ENCODE results near the gene SPDYE6. TPM values are rescaled to one million over a fixed set of nuclear protein-coding genes. Genes with fewer than 3 reads are reported as not detected.
A peak's percentile ranks its signal among the peaks of the same experiment; 100 is the strongest.
"Not testable (repeated sequence)": the region's sequence is repeated elsewhere in the genome, so short reads cannot be mapped to it uniquely, and the experiment has no call there.

Gene SPDYE6
- polyA plus RNA-seq, 3 donors = 2.9 TPM; not detected in 2

- DNase-seq (ENCODE audit: extremely low read depth in 1 of 11, low read depth in 9 of 11, low spot score in 4 of 11) = not testable (repeated sequence)
Observed at GRCh38 chr7:102372796-102373195, 16.6 kb upstream of the SPDYE6 start.

DNA sequence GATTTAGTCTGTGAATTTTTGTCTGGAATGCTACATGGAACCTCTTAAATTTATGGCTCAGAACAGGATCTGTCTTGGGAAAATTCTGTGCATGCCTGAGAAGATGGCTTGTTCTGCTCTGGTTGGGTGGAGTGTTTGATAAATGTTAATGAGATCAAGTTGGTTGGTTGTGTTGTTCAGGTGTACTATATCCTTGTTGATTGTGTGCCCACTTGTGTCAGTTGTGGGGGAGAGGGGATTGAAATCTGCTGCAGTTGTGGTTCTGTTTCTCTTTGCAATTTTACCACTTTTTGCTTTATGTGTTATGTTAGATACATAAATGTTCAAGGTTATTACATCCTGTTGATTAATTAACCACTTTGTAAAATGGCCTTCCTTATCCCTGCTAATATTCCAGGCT is 13.8 kb upstream of the SPDYE6 start:
- DNase-seq (ENCODE audit: extremely low read depth in 1 of 11, low read depth in 9 of 11, low spot score in 4 of 11) = not testable (repeated sequence)

DNA sequence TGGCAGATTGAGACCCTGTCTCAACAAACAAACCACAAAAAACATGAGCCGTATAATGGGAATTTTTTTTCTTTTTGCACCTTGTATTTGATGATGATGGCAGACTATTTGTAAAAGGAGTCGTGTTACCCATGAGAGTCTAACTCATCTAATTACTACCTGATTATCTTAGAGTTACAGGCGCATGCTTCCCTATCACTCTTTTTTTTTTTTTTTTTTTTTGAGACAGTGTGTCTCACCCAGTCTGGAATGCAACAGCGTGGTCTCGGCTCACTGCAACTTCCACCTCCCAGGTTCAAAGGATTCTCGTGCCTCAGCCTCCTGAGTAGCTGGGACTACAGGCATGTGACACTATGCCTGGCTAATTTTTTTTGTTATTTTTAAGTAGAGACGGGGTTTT is 9.1 kb upstream of the SPDYE6 start:
- DNase-seq (ENCODE audit: extremely low read depth in 1 of 11, low read depth in 9 of 11, low spot score in 4 of 11) = not testable (repeated sequence)

DNA sequence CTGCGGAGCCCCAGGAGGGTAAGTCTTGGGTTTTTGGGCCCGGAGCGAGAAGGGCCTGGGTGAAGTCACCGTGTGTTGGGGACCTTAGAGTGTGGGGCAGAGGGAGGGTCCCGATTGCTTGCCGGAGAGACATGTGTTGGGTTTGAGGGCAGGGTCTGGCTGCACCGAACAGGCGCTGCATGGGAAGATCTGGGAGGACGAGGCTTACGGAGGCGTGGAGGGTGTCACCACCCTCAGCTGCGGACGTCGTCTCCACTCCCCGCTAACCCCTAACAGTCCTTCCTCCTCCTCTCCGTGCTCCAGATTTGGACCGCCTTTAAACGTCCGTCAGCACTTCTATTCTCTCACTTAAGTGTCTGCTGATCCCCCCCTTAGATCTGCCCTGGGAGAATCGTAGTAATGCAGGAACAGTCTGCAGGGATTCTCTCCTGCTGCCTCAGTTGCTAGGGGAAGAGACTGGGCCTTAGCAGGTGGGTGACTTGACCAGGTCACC is 8.2 kb upstream of the SPDYE6 start:
- DNase-seq (ENCODE audit: extremely low read depth in 1 of 11, low read depth in 9 of 11, low spot score in 4 of 11) = not testable (repeated sequence)

DNA sequence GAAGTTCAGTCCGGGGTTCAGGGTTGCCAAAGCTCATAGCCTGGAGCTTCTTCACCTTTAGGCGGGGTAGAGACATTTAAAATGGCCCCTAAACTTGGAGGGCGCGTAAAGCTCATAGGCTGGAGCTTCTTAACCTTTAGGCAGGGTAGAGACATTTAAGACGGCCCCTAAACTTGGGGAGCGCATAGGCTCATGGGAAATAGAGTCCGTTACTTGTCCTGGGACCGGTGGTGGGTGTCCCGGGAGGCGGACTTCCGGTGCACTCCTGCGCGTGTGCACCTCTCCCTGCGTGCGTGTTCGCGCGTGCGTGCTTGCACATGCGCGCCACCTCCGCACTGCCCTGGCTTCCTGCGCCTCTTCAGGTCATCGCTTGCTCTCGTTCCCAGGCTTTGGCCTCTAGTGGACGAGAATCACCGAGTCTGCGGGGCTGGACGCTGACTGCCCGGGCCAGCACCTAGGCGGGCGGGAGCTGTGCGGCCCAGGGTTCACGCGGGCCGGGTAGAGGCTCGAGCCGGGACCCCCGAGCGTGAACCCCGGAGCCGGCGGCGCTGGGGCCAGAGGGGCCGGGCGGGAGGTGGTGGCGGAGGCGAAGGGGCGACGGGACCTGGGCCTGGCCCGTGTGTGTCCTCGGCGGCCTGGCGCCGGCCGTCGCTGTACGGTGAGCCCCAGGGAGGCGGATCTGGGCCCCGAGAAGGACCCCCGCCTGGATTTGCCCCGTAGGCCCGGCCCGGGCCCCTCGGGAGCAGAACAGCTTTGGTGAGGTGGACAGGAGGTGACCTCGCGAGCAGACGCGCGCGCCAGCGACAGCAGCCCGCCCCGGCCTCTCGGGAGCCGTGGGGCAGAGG is 7.5 kb upstream of the SPDYE6 start:
- DNase-seq (ENCODE audit: extremely low read depth in 1 of 11, low read depth in 9 of 11, low spot score in 4 of 11) = peak; percentile 80 to 97 (median 92)

DNA sequence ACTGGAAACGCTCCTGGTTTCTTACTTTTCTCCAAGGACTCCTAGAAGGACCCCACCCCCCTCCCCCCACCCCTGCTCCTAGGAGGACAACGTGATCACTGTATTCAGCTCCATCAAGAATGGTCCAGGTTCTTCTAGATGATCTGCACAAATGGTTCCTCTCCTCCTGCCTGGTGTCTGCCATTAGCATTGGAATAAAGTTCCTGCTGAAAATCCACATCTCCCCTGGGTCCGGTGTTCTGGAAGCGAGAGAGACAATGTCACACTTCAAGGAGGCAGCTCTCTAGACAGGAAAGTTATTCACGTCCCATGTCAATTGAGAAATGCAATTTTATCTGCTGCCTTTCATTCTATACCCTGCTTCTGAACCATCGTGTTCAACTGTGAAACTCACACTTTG is 9.3 kb downstream of the SPDYE6 start:
- DNase-seq (ENCODE audit: extremely low read depth in 1 of 11, low read depth in 9 of 11, low spot score in 4 of 11) = not testable (repeated sequence)

DNA sequence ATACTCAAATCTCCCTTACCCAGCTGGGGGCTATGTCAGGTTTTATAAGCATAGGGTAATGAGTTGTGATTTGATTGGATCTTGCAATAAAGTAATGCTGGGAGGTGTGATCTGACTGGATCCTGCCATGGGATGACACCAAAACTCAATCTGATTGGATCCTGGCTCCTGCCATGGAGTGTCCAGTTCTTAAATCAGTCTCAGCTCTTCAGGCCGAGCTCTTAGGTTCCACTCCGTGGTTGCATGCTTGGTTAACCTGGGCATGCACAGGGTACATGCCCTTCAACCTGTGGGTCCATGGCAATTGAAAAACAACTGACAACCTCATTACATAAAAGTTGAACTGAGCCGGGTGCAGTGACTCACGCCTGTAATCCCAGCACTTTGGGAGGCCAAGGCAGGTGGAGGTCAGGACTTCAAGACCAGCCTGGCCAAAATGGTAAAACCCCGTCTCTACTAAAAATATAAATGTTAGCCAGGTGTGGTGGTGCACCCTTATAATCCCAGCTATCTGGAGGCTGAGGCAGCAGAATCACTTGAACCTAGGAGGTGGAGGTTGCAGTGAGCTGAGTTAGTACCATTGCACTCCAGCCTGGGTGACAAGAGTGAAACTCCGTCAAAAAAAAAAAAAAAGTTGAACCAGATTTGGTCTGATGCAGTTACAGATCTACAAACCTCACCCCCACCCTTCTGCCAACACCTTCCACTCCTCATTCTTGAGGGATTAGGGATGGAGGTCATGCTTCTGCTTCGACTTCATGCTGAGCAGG is 15.5 kb downstream of the SPDYE6 start:
- DNase-seq (ENCODE audit: extremely low read depth in 1 of 11, low read depth in 9 of 11, low spot score in 4 of 11) = not testable (repeated sequence)

DNA sequence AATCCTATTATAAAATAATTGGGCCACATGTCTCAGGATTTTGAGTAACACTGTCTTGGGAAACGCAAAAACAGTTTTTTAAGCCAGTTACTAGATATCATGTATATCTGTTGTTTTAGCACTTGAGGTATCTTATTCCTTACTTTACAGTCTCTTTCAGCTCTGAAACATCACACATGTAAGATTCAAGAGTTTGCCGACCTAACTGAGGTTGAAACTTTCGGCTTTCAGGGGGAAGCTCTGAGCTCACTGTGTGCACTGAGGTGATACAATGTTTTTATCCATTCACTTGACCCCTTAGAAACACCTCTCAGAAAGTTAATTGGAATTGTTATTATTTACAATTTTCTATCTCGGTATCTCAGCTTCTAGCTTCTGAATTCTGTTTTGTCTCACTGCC is 18.8 kb downstream of the SPDYE6 start:
- not testable (repeated sequence) for DNase-seq (ENCODE audit: extremely low read depth in 1 of 11, low read depth in 9 of 11, low spot score in 4 of 11)

DNA sequence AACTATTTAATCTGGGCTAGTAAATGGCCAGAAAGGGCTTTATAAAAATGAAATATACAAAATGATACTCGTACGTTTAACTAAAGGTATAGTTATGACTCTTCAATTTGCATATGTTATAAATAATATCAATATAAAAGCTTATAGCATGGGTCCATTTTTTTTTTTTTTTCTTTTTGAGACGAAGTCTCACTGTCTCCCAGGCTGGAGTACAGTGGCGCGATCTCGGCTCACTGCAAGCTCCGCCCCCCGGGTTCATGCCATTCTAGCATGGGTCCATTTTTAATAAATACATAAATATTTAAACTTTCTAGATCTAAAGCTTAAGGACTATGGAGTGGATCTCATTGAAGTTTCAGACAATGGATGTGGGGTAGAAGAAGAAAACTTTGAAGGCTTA is 19.2 kb downstream of the SPDYE6 start:
- not testable (repeated sequence) for DNase-seq (ENCODE audit: extremely low read depth in 1 of 11, low read depth in 9 of 11, low spot score in 4 of 11)

DNA sequence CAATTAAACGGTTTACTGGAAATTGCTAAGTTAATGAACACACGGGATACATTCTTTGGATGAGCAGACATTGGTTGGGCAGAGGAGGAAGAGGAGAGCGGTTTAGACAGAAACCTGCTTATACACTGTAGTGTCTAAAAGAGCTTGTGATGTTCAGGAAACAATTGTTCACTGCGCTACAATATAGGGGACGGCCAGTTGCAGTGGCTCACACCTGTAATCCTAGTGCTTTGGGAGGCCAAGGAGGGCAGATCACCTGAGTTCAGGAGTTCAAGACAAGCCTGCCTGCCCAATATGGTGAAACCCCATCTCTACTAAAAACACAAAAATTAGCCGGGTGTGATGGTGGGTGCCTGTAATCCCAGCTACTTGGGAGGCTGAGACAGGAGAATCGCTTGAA is 20.7 kb downstream of the SPDYE6 start:
- not testable (repeated sequence) for DNase-seq (ENCODE audit: extremely low read depth in 1 of 11, low read depth in 9 of 11, low spot score in 4 of 11)

DNA sequence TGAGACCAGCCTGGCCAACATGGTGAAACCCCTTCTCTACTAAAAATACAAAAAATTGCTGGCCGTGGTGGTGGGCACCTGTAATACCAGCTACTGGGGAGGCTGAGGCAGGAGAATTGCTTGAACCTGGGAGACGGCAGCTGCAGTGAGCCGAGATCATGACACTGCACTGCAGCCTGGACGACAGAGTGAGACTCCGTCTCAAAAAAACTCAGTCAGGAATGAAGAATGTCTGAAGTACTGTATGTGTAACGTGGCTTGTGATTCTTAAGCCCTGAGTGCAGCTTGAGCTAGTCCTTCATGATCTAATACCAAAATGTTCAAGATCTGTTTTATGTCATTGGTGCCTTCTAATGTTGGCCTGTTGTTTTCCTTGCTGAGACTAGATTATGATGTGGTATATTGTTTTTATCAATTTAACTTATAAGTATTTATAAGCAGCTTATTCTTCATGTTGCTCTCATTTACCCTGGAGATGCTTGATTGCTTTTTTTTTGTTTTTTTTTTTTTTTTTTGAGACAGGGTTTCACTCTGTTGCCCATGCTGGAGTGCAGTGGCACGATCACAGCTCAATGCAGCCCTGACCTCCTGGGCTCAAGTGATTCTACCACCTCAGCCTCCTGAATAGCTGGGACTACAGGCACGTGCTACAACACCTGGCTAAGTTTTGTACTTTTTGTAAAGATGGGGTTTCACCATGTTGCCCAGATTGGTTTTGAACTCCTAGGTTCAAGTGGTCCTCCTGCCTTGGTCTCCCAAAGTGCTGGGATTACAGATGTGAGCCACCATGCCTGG is 25.4 kb downstream of the SPDYE6 start:
- not testable (repeated sequence) for DNase-seq (ENCODE audit: extremely low read depth in 1 of 11, low read depth in 9 of 11, low spot score in 4 of 11)

- DNase-seq (ENCODE audit: extremely low read depth in 1 of 11, low read depth in 9 of 11, low spot score in 4 of 11) = not testable (repeated sequence)
Observed at GRCh38 chr7:102329366-102329765, 26.9 kb downstream of the SPDYE6 start.

DNA sequence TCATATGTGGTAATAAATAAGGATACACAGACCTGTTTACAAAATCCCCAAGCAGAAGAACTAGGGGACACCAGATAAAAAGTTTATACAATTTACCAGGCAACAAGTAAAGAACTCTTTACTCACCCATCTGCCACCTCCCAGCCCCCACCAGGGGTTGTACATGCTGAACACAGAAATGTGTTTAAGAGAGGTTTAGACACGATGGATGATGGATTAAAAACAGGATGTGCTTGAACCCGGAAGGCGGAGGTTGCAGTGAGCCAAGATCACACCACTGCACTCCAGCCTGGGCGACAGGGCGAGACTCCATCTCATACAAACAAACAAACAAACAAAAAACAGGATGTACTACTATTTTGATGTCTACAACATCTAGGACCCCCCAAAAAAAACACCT is 27.4 kb downstream of the SPDYE6 start:
- not testable (repeated sequence) for DNase-seq (ENCODE audit: extremely low read depth in 1 of 11, low read depth in 9 of 11, low spot score in 4 of 11)

GRCh38 chr7:102327183-102327582 is 29.1 kb downstream of the SPDYE6 start:
- DNase-seq (ENCODE audit: extremely low read depth in 1 of 11, low read depth in 9 of 11, low spot score in 4 of 11) = not testable (repeated sequence)

DNA sequence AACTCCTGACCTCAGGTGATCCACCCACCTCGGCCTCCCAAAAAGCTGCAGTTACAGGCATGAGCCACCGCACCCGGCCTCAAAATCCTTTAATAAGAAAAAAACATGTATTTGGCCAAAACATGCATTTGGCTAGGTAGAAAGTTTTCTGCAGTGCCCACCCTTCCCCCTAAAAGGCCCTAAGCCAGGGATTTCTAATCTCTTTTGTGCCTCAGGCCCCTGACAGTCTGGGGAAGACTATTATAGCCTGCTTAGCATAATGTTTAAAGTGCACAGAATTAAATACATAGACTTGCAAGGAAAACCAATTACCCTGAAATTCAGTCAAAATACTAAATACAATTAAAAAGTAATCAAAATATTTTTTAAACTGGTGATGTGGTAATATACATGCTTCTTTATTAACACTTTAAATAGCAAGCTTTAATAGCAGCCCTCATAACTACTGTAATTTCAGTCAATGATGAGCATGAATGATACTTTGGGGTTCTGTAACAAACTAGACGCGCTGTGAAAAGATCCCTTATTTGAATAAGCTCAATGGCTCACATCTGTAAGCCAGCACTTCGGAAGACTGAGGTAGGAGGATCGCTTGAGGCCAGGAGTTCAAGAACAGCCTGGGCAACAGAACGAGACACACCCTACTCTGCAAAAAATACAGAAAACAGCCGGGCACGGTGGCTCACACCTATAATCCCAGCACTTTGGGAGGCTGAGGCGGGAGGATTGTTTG is 29.9 kb downstream of the SPDYE6 start:
- DNase-seq (ENCODE audit: extremely low read depth in 1 of 11, low read depth in 9 of 11, low spot score in 4 of 11) = no peak

DNA sequence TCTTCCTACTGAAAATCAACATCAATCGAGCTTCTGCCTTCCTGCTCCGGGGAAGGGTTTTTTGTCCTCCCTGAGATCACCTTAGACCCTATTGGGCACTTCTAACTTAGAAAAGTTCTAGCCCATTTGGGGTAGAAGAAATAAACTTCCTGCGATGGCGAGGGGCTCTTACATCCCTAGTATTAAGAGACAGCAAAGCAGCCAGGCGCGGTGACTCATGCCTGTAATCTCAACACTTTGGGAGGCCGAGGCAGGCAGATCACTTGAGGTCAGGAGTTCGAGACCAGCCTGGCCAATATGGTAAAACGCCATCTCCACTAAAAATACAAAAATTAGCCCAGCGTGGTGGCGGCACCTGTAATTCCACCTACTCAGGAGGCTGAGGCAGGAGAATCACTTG is 31.1 kb downstream of the SPDYE6 start:
- not testable (repeated sequence) for DNase-seq (ENCODE audit: extremely low read depth in 1 of 11, low read depth in 9 of 11, low spot score in 4 of 11)

DNA sequence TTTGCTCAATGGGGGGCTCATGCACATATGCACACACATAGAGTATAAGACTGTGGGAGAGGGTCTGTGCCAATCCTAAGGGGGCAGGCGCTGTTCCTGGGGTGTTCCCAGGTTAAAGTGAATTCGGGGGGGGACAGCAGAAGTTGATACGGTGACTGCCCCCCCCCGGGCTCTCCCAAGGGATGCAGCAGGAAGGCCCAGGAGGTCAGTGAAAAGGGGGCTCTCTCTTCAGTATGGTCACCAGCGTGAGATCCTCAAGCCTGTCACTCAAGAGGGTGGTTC is 32.4 kb downstream of the SPDYE6 start:
- DNase-seq (ENCODE audit: extremely low read depth in 1 of 11, low read depth in 9 of 11, low spot score in 4 of 11) = no peak

DNA sequence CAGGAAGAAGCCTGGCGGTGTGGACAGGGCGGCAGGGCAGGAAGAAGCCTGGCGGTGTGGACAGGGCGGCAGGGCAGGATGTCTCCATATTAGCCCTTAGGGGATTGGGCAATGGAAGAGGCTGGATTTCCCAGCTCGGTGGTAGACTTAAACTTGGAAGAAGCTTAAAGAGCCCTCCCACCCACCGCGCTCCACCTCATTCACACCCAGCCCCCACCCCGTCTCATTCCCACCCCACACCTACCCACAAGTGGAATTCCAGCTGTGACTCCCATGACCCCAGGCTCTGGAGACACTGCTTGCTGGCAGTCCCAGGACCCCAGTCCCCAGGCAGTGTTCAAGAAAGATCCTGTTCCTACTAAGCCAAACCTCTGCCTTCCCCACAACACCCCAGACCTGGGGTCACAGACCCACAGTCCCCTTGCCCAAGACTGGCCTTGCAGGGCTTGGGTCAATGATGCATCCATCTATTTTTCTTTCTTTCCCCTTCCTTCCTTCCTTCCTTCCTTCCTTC is 34.0 kb downstream of the SPDYE6 start:
- DNase-seq (ENCODE audit: extremely low read depth in 1 of 11, low read depth in 9 of 11, low spot score in 4 of 11) = no peak
